Neural progenitor cell (in vitro differentiated cells): ENCODE results near the gene MYCT1. TPM values are rescaled to one million over a fixed set of nuclear protein-coding genes. Genes with fewer than 3 reads are reported as not detected.
"Not testable (repeated sequence)": the region's sequence is repeated elsewhere in the genome, so short reads cannot be mapped to it uniquely, and the experiment has no call there.

Source experiments
- DNase-seq: peaks from one replicate; pipeline ENCODE4 v3.0.0-alpha.2; 2016; ENCODE audit warnings: low spot score
- H2AFZ ChIP-seq: fragments of 200-600 bp; sonication (generic); replicated peaks from 2 replicates; pipeline ENCODE4 v1.6.1; 2016; ENCODE audit warnings: antibody characterized with exemption
- H3F3A ChIP-seq: fragments of 200-600 bp; sonication (generic); 2 replicates; pipeline ENCODE4 v1.6.1; 2016; ENCODE audit warnings: antibody characterized with exemption, low read depth
- H3K27ac ChIP-seq: fragments of 200-600 bp; sonication (generic); 2 replicates; pipeline ENCODE4 v1.5.1; 2016; ENCODE audit warnings: mild to moderate bottlenecking
- H3K27me3 ChIP-seq: fragments of 200-600 bp; sonication (generic); 2 replicates; pipeline ENCODE4 v1.6.1; 2016; ENCODE audit warnings: mild to moderate bottlenecking, moderate library complexity
- H3K36me3 ChIP-seq: fragments of 200-600 bp; sonication (generic); 2 replicates; pipeline ENCODE4 v1.5.1; 2016
- H3K4me1 ChIP-seq: fragments of 200-600 bp; sonication (generic); 2 replicates; pipeline ENCODE4 v1.6.1; 2016; ENCODE audit warnings: mixed run types
- H3K4me2 ChIP-seq: fragments of 200-600 bp; sonication (generic); 2 replicates; pipeline ENCODE4 v1.6.1; 2016
- H3K4me3 ChIP-seq: fragments of 200-600 bp; sonication (generic); 2 replicates; pipeline ENCODE4 v1.5.1; 2016
- H3K79me2 ChIP-seq: fragments of 200-600 bp; sonication (generic); 2 replicates; pipeline ENCODE4 v1.6.1; 2016; ENCODE audit warnings: low read depth
- H3K9ac ChIP-seq: fragments of 200-600 bp; sonication (generic); 2 replicates; pipeline ENCODE4 v1.6.1; 2016
- H3K9me3 ChIP-seq: fragments of 200-600 bp; sonication (generic); 2 replicates; pipeline ENCODE4 v1.5.1; 2016; ENCODE audit warnings: low read depth
- H4K20me1 ChIP-seq: fragments of 200-600 bp; sonication (generic); 2 replicates; pipeline ENCODE4 v1.6.1; 2016; ENCODE audit warnings: low read depth
- H3K27ac Mint-ChIP-seq: 3 replicates; pipeline ENCODE4 v1.8.0; 2021; ENCODE audit warnings: mixed read lengths
- H3K27me3 Mint-ChIP-seq: 2 replicates; pipeline ENCODE4 v1.8.0; 2022; ENCODE audit warnings: low read depth, mild to moderate bottlenecking, inconsistent platforms, moderate library complexity, mixed read lengths; ENCODE audit not compliant: insufficient read depth
- H3K36me3 Mint-ChIP-seq: 3 replicates; pipeline ENCODE4 v1.8.0; 2021; ENCODE audit warnings: mixed read lengths
- H3K4me1 Mint-ChIP-seq: 3 replicates; pipeline ENCODE4 v1.8.0; 2021; ENCODE audit warnings: mixed read lengths
- H3K4me3 Mint-ChIP-seq: 3 replicates; pipeline ENCODE4 v1.8.0; 2021; ENCODE audit warnings: mild to moderate bottlenecking, moderate library complexity, mixed read lengths
- H3K9me3 Mint-ChIP-seq: 3 replicates; pipeline ENCODE4 v1.8.0; 2020; ENCODE audit warnings: mixed read lengths
- EZH2 ChIP-seq: fragments of 200-600 bp; sonication (generic); IDR thresholded peaks from 2 replicates; pipeline ENCODE4 v1.6.1; 2017; ENCODE audit warnings: antibody characterized with exemption, mild to moderate bottlenecking, moderate library complexity
- EZH2phosphoT487 ChIP-seq: fragments of 200-600 bp; sonication (generic); IDR thresholded peaks from 2 replicates; pipeline ENCODE4 v1.6.1; 2017; ENCODE audit warnings: antibody characterized with exemption
- total RNA-seq: library from RNA; depleted of rRNA; stranded (reverse); fragments of >200 nt; gene quantifications from 2 replicates; pipeline ENCODE4 v1.2.3, GENCODE V29; 2015; ENCODE audit warnings: low replicate concordance
- TF ChIP-seq, protein P1 (sequence below): fragments of 200-600 bp; sonication (generic); IDR thresholded peaks from 2 replicates; pipeline ENCODE4 v1.5.1; 2017; ENCODE audit warnings: antibody characterized with exemption, mild to moderate bottlenecking

The MYCT1 gene
- total RNA-seq, 1 donor from 2014 or later, result not detected

DNA sequence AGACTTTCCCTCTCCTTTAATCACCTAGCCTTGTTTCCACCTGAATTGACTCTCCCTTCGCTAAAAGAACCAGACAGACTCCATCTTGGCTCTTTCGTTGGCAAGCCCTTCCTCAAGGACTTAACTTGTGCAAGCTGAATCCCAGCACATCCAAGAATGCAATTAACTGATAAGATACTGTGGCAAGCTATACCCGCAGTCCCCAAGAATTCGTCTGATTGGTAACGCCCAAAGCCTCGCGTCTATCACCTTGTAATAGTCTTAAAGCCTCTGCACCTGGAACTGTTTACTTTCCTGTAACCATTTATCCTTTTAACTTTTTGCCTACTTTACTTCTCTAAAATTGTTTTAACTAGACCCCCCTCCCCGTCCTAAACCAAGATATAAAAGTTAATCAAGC lies 15.6 kb upstream of the MYCT1 start:
- no peak for DNase-seq
- no peaks in the 10 kb centered on the region for H3K36me3 Mint-ChIP-seq
- H3K4me1 Mint-ChIP-seq, result peaks cover 5% of the 10 kb centered on the region
- Histone ChIP-seq H3K4me3 (no peak overlapping the region), H3K4me2 (peak overlapping the region; percentile 47), H3F3A (no peaks in the 10 kb centered on the region), H2AFZ (no peak overlapping the region), H3K9me3 (no peaks in the 10 kb centered on the region), H4K20me1 (no peaks in the 10 kb centered on the region), H3K4me1 (peaks cover 21% of the 10 kb centered on the region), H3K79me2 (no peaks in the 10 kb centered on the region), H3K27ac (no peak overlapping the region), H3K36me3 (no peaks in the 10 kb centered on the region), H3K27me3 (no peaks in the 10 kb centered on the region), H3K9ac (no peak overlapping the region)
- no peaks in the 10 kb centered on the region for H3K9me3 Mint-ChIP-seq
- no peak overlapping the region for H3K27ac Mint-ChIP-seq
- TF ChIP-seq, protein P1, sequence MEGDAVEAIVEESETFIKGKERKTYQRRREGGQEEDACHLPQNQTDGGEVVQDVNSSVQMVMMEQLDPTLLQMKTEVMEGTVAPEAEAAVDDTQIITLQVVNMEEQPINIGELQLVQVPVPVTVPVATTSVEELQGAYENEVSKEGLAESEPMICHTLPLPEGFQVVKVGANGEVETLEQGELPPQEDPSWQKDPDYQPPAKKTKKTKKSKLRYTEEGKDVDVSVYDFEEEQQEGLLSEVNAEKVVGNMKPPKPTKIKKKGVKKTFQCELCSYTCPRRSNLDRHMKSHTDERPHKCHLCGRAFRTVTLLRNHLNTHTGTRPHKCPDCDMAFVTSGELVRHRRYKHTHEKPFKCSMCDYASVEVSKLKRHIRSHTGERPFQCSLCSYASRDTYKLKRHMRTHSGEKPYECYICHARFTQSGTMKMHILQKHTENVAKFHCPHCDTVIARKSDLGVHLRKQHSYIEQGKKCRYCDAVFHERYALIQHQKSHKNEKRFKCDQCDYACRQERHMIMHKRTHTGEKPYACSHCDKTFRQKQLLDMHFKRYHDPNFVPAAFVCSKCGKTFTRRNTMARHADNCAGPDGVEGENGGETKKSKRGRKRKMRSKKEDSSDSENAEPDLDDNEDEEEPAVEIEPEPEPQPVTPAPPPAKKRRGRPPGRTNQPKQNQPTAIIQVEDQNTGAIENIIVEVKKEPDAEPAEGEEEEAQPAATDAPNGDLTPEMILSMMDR, result no peak
- TF ChIP-seq EZH2phosphoT487 (no peak), EZH2 (no peak)
- H3K4me3 Mint-ChIP-seq, result no peak overlapping the region
- H3K27me3 Mint-ChIP-seq, result peaks cover 6% of the 10 kb centered on the region

DNA sequence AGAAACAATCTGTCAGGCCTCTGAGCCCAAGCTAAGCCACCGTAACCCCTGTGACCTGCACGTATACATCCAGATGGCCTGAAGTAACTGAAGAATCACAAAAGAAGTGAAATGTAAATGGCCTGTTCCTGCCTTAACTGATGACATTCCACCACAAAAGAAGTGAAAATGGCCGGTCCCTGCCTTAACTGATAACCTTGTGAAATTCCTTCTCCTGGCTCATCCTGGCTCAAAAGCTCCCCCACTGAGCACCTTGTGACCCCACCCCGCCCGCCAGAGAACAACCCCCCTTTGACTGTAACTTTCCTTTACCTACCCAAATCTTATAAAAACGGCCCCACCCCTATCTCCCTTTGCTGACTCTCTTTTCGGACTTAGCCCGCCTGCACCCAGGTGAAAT lies 14.8 kb upstream of the MYCT1 start:
- H3K27me3 ChIP-seq, H3K9me3 Mint-ChIP-seq, H3K27me3 Mint-ChIP-seq, H3K4me3 Mint-ChIP-seq, H3K36me3 ChIP-seq, H3K79me2 ChIP-seq, H3K4me1 Mint-ChIP-seq, H3K27ac Mint-ChIP-seq, H4K20me1 ChIP-seq, H3K36me3 Mint-ChIP-seq, H3F3A ChIP-seq, H3K27ac ChIP-seq, H3K9ac ChIP-seq, H3K4me3 ChIP-seq, H3K9me3 ChIP-seq: not testable (repeated sequence)
- H3K4me2 ChIP-seq, result peak overlapping the region; percentile 47
- H2AFZ ChIP-seq, result peak overlapping the region; percentile 63
- H3K4me1 ChIP-seq, result peaks cover 21% of the 10 kb centered on the region
- DNase-seq, result peak; percentile 20

DNA sequence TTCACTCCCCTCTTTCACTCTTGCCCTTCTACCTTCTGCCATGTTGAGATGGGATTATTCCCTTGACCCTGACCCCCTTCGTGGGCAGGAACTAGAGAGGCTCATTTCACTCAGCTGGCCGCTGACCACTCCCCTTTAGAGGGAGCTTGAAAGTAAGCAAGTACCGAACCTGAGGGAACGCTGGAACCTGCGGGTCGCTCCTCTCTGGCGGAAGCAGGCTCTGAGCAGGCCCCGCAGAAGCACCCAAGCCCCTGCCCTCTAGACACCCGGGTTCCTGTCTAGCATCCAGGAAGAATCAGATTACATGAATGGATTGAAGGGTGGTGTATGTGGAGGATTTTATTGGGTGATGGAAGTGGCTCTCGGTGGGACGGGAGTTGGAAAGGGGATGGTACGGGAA lies 11.9 kb upstream of the MYCT1 start:
- H3K9me3 Mint-ChIP-seq, result no peaks in the 10 kb centered on the region
- H3K4me3 ChIP-seq, result no peak overlapping the region
- no peak overlapping the region for H3K4me2 ChIP-seq
- no peak overlapping the region for H3K9ac ChIP-seq
- H3F3A ChIP-seq, result no peaks in the 10 kb centered on the region
- no peak overlapping the region for H3K4me3 Mint-ChIP-seq
- no peak overlapping the region for H3K27ac ChIP-seq
- no peak overlapping the region for H2AFZ ChIP-seq
- no peaks in the 10 kb centered on the region for H3K79me2 ChIP-seq
- no peaks in the 10 kb centered on the region for H3K36me3 ChIP-seq
- peaks cover 5% of the 10 kb centered on the region for H3K4me1 Mint-ChIP-seq
- TF ChIP-seq EZH2, result no peak
- TF ChIP-seq EZH2phosphoT487, result no peak
- TF ChIP-seq, protein P1, result no peak
- peaks cover 21% of the 10 kb centered on the region for H3K4me1 ChIP-seq
- H4K20me1 ChIP-seq, result no peaks in the 10 kb centered on the region
- no peak overlapping the region for H3K27ac Mint-ChIP-seq
- DNase-seq, result no peak
- H3K27me3 ChIP-seq, result no peaks in the 10 kb centered on the region
- H3K36me3 Mint-ChIP-seq, result no peaks in the 10 kb centered on the region
- peaks cover 6% of the 10 kb centered on the region for H3K27me3 Mint-ChIP-seq
- no peaks in the 10 kb centered on the region for H3K9me3 ChIP-seq

- H3K4me2 ChIP-seq, result no peak overlapping the region
These were observed 2.2 kb upstream of the MYCT1 start for GRCh38 chr6:152695372-152696045.

More at GRCh38 chr6:152695372-152696045, 2.2 kb upstream of the MYCT1 start:
- Mint-ChIP-seq H3K4me1 (no peaks in the 10 kb centered on the region), H3K27me3 (no peaks in the 10 kb centered on the region), H3K4me3 (no peak overlapping the region), H3K27ac (no peak overlapping the region), H3K36me3 (no peaks in the 10 kb centered on the region), H3K9me3 (no peaks in the 10 kb centered on the region)
- Histone ChIP-seq H3K4me1 (no peaks in the 10 kb centered on the region), H3K4me3 (no peak overlapping the region), H2AFZ (no peak overlapping the region), H3K36me3 (no peaks in the 10 kb centered on the region), H3F3A (no peaks in the 10 kb centered on the region), H3K79me2 (no peaks in the 10 kb centered on the region), H3K27me3 (no peaks in the 10 kb centered on the region), H3K27ac (no peak overlapping the region), H3K9ac (no peak overlapping the region), H4K20me1 (no peaks in the 10 kb centered on the region), H3K9me3 (no peaks in the 10 kb centered on the region)
- TF ChIP-seq, protein P1, result no peak
- TF ChIP-seq EZH2phosphoT487, result no peak
- TF ChIP-seq EZH2, result no peak
- DNase-seq, result no peak
